Neutrophil (primary cell): Measurements from ENCODE around the gene ZSCAN22.
A peak's percentile ranks its signal among the peaks of the same experiment; 100 is the strongest.

Experiments
- H3K27ac ChIP-seq: fragments of 200-600 bp; sonication (generic); 2 replicates; pipeline ENCODE4 v1.5.1; 2016; ENCODE audit warnings: mild to moderate bottlenecking, moderate library complexity
- H3K27me3 ChIP-seq: fragments of 200-600 bp; sonication (generic); 2 replicates; pipeline ENCODE4 v1.6.0; 2016; ENCODE audit warnings: mild to moderate bottlenecking
- H3K36me3 ChIP-seq: fragments of 200-600 bp; sonication (generic); 2 replicates; pipeline ENCODE4 v1.5.1; 2017
- H3K4me1 ChIP-seq, 2 experiments: fragments of 200-600 bp in 1 of 2; sonication (generic) in 1 of 2; 1 replicate in 1 of 2; 2 replicates in 1 of 2; pipeline versions ENCODE4 v1.5.1 to v1.6.1; 2013 to 2016; ENCODE audit warnings: low read depth in 1 of 2, low read length in 1 of 2, mild to moderate bottlenecking in 1 of 2, moderate library complexity in 1 of 2; ENCODE audit not compliant: control insufficient read depth in 1 of 2, insufficient read depth in 1 of 2
- H3K4me3 ChIP-seq, 2 experiments: fragments of 200-600 bp in 1 of 2; sonication (generic) in 1 of 2; 1 replicate in 1 of 2; 2 replicates in 1 of 2; pipeline ENCODE4 v1.5.1; 2013 to 2016; ENCODE audit warnings: low read depth in 1 of 2, low read length in 1 of 2, mild to moderate bottlenecking in 1 of 2, moderate library complexity in 1 of 2
- H3K9me3 ChIP-seq: fragments of 200-600 bp; sonication (generic); 2 replicates; pipeline ENCODE4 v1.5.1; 2016
- TF ChIP-seq, protein P1 (sequence below): fragments of 200-600 bp; sonication (generic); IDR thresholded peaks from 2 replicates; pipeline ENCODE4 v1.5.1; 2016; ENCODE audit warnings: antibody characterized with exemption

The ZSCAN22 gene

DNA sequence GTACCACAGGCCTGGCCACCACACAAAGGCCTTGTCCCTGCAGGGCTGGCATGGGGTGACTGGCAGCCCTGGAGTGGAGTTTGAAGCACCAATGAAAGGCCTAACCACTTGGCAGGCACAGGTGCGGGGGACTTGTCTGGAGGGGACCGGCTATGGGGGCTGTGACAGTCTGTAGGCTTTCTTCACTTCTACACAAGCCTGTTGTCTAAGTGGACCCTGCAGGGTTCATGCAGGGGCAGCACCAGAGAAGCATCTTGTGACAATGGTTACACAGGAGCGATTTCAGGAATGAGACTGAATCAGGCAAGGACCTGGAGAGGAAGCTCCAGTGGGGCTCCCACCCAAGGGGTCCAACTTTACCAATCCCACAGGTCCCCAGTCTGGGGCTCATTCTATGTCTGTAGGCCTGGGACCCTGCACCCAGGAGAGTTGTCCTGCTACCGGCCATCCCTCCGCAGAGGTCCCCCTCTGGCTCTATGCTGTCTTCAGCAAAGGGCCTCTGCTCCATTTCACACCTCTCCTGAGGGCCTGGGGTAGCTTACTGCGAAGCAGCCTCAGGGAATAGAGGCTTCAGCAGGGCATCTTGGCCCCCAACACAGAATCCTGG, 56.3 kb downstream of the ZSCAN22 start:
- no peaks in the 10 kb centered on the region for H3K27me3 ChIP-seq
- TF ChIP-seq, protein P1, sequence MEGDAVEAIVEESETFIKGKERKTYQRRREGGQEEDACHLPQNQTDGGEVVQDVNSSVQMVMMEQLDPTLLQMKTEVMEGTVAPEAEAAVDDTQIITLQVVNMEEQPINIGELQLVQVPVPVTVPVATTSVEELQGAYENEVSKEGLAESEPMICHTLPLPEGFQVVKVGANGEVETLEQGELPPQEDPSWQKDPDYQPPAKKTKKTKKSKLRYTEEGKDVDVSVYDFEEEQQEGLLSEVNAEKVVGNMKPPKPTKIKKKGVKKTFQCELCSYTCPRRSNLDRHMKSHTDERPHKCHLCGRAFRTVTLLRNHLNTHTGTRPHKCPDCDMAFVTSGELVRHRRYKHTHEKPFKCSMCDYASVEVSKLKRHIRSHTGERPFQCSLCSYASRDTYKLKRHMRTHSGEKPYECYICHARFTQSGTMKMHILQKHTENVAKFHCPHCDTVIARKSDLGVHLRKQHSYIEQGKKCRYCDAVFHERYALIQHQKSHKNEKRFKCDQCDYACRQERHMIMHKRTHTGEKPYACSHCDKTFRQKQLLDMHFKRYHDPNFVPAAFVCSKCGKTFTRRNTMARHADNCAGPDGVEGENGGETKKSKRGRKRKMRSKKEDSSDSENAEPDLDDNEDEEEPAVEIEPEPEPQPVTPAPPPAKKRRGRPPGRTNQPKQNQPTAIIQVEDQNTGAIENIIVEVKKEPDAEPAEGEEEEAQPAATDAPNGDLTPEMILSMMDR, result no peak
- H3K9me3 ChIP-seq, result no peaks in the 10 kb centered on the region
- H3K27ac ChIP-seq, result no peak overlapping the region
- no peaks in the 10 kb centered on the region for H3K36me3 ChIP-seq
- H3K4me3 ChIP-seq, result no peak overlapping the region
- peaks cover 38% of the 10 kb centered on the region in 2 experiments for H3K4me1 ChIP-seq

- Histone ChIP-seq H3K27ac (no peak overlapping the region), H3K9me3 (no peaks in the 10 kb centered on the region), H3K27me3 (no peaks in the 10 kb centered on the region), H3K36me3 (no peaks in the 10 kb centered on the region), H3K4me3 (no peak overlapping the region), H3K4me1 (peaks cover 32% of the 10 kb centered on the region in 2 experiments)
- TF ChIP-seq, protein P1, result no peak
These were observed 58.6 kb downstream of the ZSCAN22 start for GRCh38 chr19:58385313-58385890.

- Histone ChIP-seq H3K4me3 (peak overlapping the region; percentile 69 to 88), H3K4me1 (peaks cover 30 to 31% of the 10 kb centered on the region in 2 experiments), H3K27me3 (no peaks in the 10 kb centered on the region), H3K9me3 (no peaks in the 10 kb centered on the region), H3K36me3 (no peaks in the 10 kb centered on the region), H3K27ac (peak overlapping the region; percentile 78)
- TF ChIP-seq, protein P1, result no peak
These were observed 59.2 kb downstream of the ZSCAN22 start for GRCh38 chr19:58385891-58386575.

DNA sequence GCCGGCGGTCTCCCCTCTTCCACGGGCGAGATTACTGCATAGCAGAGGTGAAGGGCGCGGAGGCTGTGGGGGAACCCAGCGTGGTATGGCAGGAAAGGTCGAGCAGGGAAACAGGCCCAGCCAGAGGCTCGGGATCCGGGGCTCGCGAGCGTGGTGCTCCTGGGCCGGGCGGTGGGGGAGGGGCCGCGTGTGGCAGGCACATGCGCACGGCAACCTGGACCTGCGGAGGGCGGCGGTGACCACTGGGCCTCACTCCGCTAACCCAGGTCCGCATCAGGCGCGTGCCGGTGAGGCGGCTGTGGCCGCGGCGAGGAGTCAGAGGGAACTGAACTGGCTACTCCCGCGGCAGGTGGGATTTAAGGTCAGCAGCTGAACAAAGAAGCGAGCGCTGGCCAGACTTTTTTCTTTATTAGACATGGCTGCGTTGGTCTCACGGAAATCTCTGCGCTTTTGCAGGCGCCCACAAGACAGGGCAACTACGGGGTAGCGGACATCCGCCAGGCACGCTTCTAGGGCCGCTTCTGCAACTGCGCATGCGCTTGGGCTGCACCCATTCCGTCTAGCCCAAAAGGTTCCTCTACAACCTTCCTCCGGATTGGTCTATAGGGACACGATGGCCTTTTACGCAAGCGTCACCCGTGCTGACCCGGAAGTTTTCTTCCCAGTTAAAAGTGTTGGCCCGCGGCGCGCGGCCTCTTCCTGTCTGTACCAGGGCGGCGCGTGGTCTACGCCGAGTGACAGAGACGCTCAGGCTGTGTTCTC, 60.0 kb downstream of the ZSCAN22 start, which contains the start of gene RPS5:
Gene RPS5, plus strand, starts transcription at position 694 of the 762 bp plus-strand sequence. CDS start 869 bp downstream, outside the sequence.
- TF ChIP-seq, protein P1, result no peak
- H3K4me3 ChIP-seq, result peak within 1 kb of the TSS; percentile 69 to 88
- H3K9me3 ChIP-seq, result no peaks in the 10 kb centered on the region
- H3K27me3 ChIP-seq, result no peaks in the 10 kb centered on the region
- H3K27ac ChIP-seq, result peak within 1 kb of the TSS; percentile 78
- peaks cover 22 to 24% of the 10 kb centered on the region in 2 experiments for H3K4me1 ChIP-seq
- H3K36me3 ChIP-seq, result no peaks in the 10 kb centered on the region

DNA sequence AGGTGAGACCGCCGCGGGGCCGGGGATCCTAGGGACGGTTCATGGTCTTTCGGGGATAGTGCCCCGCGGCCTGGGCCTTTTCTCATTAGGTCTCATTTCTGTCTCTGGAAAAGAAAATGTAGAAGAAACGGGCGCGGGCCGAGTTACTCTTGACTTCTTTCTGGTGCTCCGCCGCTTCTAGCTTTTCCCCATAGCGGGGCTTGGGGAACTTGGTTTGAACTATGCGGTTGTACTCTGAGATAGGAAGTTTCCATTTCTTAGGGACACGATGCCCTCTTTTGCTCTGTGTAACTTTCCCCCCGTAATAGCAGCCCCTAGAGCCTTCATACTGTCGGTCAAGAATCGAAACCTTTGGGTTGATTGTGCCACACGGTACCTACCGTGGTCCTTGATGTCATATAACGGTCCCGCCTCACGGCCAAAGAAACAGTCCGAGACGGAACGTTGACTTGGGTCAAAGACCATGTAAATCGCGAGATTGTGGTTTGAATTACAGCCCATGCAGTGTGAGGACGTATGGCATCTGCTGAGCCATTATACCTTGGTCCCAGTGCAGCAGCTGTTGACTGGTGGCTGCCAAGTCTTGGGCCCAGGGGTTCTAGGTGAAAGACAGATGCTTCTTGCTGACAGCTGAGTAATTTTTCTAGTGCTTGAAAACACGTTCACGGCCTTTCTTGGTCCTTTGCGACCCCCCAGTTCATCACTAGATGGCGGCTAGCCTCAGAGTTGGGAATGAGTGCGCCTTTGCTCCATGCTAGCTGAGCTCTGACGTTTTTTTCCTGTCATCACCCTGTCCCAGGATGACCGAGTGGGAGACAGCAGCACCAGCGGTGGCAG, 60.8 kb downstream of the ZSCAN22 start:
- Histone ChIP-seq H3K36me3 (no peaks in the 10 kb centered on the region), H3K27me3 (no peaks in the 10 kb centered on the region), H3K4me1 (peaks cover 20 to 21% of the 10 kb centered on the region in 2 experiments), H3K27ac (peak overlapping the region; percentile 78), H3K4me3 (peak overlapping the region; percentile 69 to 88), H3K9me3 (no peaks in the 10 kb centered on the region)
- TF ChIP-seq, protein P1, result no peak
